Raji (cell line): Measurements from ENCODE around the gene ANKRD2.

Experiments used
- POLR2A ChIP-seq: IDR thresholded peaks from 2 replicates; pipeline ENCODE4 v1.6.1; 2011; ENCODE audit warnings: low read depth, low read length, control low read depth; ENCODE audit not compliant: insufficient read depth

ANKRD2 gene

GRCh38 chr10:97572214-97572989 is at the start of gene ANKRD2:
Gene ANKRD2, plus strand, starts transcription at chr10:97572779. Its CDS starts 10 bp downstream, at chr10:97572789.
- no peak for TF ChIP-seq POLR2A

GRCh38 chr10:97522937-97523336 is 49.6 kb upstream of the ANKRD2 start:
- TF ChIP-seq POLR2A: no peak

GRCh38 chr10:97525086-97525485 is 47.5 kb upstream of the ANKRD2 start:
- TF ChIP-seq POLR2A: no peak

GRCh38 chr10:97525683-97526110 is 46.9 kb upstream of the ANKRD2 start:
- TF ChIP-seq POLR2A: no peak

GRCh38 chr10:97529685-97530465 is 42.7 kb upstream of the ANKRD2 start:
- TF ChIP-seq POLR2A: no peak

GRCh38 chr10:97531401-97531986 is 41.1 kb upstream of the ANKRD2 start:
- TF ChIP-seq POLR2A: no peak

GRCh38 chr10:97532935-97533671 is 39.5 kb upstream of the ANKRD2 start:
- no peak for TF ChIP-seq POLR2A

GRCh38 chr10:97533888-97534287 is 38.7 kb upstream of the ANKRD2 start:
- TF ChIP-seq POLR2A: no peak

GRCh38 chr10:97534746-97535367 is 37.7 kb upstream of the ANKRD2 start:
- TF ChIP-seq POLR2A: no peak

- no peak for TF ChIP-seq POLR2A
Measured at GRCh38 chr10:97537186-97537869, 35.3 kb upstream of the ANKRD2 start.

- no peak for TF ChIP-seq POLR2A
Measured at GRCh38 chr10:97538411-97538810, 34.2 kb upstream of the ANKRD2 start.

GRCh38 chr10:97538839-97539238 is 33.7 kb upstream of the ANKRD2 start:
- TF ChIP-seq POLR2A: no peak

GRCh38 chr10:97539523-97540200 is 32.9 kb upstream of the ANKRD2 start:
- TF ChIP-seq POLR2A: no peak
